HL-60/S4 treated with phorbol 12-myristate 13-acetate at 8.2 ng/mL for 4 days and 3 days (cell line): ENCODE results near the gene LGI1.

Experiments used
- in situ Hi-C: fragments of 300-500 bp; cut with MboI; formaldehyde crosslinking; loops from 2 replicates; pipeline ENCODE4 v1.15.0; 2022; ENCODE audit warnings: low sequenced_read_pairs

LGI1 gene

GRCh38 chr10:93757801-93758507, at the start of gene LGI1:
TSS of gene LGI1 (plus strand) at chr10:93757936. CDS start at chr10:93758145, 209 bp downstream.
- in situ Hi-C loops, result no loop called here

GRCh38 chr10:93710333-93710909, 47.3 kb upstream of the LGI1 start:
- in situ Hi-C loops, result no loop called here

- in situ Hi-C loops, result no loop called here
Measured at GRCh38 chr10:93711891-93712290, 45.8 kb upstream of the LGI1 start.

- in situ Hi-C loops, result no loop called here
Measured at GRCh38 chr10:93712593-93712992, 45.1 kb upstream of the LGI1 start.

GRCh38 chr10:93715345-93715744, 42.4 kb upstream of the LGI1 start:
- in situ Hi-C loops, result no loop called here

- in situ Hi-C loops, result no loop called here
Measured at GRCh38 chr10:93716766-93717165, 41.0 kb upstream of the LGI1 start.

GRCh38 chr10:93718937-93719725, 38.6 kb upstream of the LGI1 start:
- in situ Hi-C loops, result no loop called here

- in situ Hi-C loops, result no loop called here
Measured at GRCh38 chr10:93719901-93720300, 37.8 kb upstream of the LGI1 start.

- in situ Hi-C loops, result no loop called here
Measured at GRCh38 chr10:93722550-93722949, 35.2 kb upstream of the LGI1 start.

- in situ Hi-C loops, result no loop called here
Measured at GRCh38 chr10:93723153-93723552, 34.6 kb upstream of the LGI1 start.

- in situ Hi-C loops, result no loop called here
Measured at GRCh38 chr10:93726024-93726423, 31.7 kb upstream of the LGI1 start.

- in situ Hi-C loops, result no loop called here
Measured at GRCh38 chr10:93741367-93741766, 16.4 kb upstream of the LGI1 start.

- in situ Hi-C loops, result no loop called here
Measured at GRCh38 chr10:93742633-93743349, 14.9 kb upstream of the LGI1 start.

GRCh38 chr10:93745408-93746065, 12.2 kb upstream of the LGI1 start:
- in situ Hi-C loops, result no loop called here

- in situ Hi-C loops, result no loop called here
Measured at GRCh38 chr10:93746844-93747284, 10.9 kb upstream of the LGI1 start.

GRCh38 chr10:93749218-93749799, 8.4 kb upstream of the LGI1 start:
- in situ Hi-C loops, result no loop called here

- in situ Hi-C loops, result no loop called here
Measured at GRCh38 chr10:93751124-93751523, 6.6 kb upstream of the LGI1 start.

GRCh38 chr10:93751832-93752231, 5.9 kb upstream of the LGI1 start:
- in situ Hi-C loops, result no loop called here

- in situ Hi-C loops, result no loop called here
Measured at GRCh38 chr10:93752761-93753160, 5.0 kb upstream of the LGI1 start.

- in situ Hi-C loops, result no loop called here
Measured at GRCh38 chr10:93753621-93754250, 4.0 kb upstream of the LGI1 start.
